GM21529 (cell line): Measurements from ENCODE around the gene SBK3.

Experiments
- ATAC-seq: cut with Tn5 transposase; IDR thresholded peaks from one replicate; pipeline ENCODE4 v1.9.1; 2021; ENCODE audit not compliant: unreplicated experiment

Gene SBK3

DNA sequence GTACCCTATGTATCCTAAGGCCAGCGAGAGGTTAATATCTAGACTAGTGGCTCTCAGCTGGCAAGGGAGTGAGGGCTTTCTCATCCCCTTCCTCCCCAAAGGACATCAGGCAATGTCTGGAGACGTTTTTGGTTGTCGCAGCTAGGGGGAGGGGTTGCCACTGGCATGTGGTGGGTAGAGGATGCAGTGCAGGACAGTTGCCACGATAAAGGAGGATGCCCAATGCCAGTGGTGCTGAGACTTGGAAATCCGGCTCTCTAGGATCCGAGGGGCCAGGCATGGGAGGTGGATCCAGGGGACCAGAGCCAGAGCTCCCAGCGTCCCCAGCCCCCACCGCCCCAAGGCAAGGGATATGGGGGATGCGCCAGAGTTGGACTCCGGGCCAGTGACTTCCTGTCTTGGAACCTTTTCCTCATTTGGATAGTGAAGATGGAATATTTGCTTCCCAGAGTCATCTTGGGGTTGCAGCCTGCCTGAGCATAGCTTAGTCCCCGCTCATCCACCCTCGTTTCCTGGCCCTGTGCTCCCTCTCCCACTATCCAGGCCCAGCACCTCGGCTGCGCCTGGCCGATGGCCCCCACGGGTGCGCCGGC is 52.2 kb downstream of the SBK3 start:
- ATAC-seq, result no peak

DNA sequence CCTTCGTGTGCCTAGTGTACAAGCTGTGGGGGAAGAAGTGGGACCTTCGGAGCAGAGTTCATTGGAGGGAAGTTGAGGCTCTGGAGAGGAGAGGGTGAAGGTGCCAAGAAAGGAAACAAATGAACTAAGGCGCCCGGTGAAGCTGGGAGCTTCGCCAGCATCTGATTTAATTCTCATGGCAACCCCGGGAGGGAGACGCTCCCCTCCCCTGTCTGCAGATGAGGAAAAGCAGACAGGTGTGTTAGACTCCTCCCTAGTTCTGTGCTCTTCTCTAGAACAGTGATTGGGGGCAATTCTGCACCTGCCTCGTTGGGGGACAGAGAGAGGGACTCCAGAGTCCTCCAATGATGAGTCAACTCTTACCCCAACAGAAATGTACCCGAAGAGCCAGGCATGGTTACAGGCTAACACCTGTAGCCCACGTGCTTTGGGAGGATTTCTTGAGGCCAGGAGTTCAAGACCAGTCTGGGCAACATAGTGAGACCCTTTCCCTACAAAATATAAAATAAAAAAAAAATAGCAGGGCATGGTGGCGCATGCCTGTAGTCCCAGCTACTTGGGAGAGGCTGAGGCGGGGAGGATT is 52.9 kb downstream of the SBK3 start:
- ATAC-seq, result no peak

DNA sequence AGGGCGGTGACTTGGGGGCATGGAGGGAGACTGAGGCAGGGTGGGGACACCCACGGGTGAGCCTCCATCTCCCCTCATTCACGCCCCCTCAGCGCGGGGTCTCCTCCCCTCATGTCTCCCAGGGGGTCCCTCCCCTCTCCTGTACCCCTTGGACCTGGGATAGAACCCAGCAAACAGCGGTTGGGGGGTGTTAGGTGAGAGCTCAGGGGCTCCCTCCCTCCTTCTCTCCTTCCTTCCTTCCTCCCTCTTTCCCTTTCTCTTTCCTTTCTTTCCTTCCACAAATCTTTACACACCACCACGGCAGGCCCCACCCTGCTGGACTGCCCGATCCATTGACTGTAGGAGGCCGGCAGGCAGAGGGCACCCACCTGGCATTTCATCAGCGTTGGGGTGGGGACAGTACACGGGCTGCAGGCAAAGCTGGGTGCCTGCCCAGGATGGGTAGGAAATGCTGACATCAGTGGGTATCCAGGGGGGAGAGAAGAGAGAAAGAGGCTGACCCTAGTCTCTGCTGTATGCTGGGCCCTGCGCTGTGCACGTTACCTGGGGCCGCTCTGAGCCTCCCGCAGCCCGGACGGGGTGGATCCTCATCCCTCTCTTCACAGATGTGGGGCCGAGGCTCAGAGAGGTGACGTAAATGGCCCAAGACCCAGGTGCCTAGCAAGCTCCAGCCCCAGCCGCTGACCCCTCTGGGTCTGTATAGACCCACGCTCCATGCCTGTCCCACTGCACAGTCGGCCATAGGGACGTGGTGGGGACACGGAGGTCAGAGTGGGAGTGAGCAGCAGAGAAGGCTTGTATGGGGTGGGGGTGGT is 53.6 kb downstream of the SBK3 start:
- no peak for ATAC-seq
